HG02884 (cell line): ENCODE data around the gene RYK.
"Not testable (repeated sequence)": the region's sequence is repeated elsewhere in the genome, so short reads cannot be mapped to it uniquely, and the experiment has no call there.

Source experiments
- ATAC-seq: cut with Tn5 transposase; IDR thresholded peaks from one replicate; pipeline ENCODE4 v1.9.1; 2021; ENCODE audit warnings: mild to moderate bottlenecking, moderate library complexity; ENCODE audit not compliant: unreplicated experiment

RYK gene

GRCh38 chr3:134250717-134251220, at the start of gene RYK:
TSS of gene RYK (minus strand) at chr3:134250859. CDS start at chr3:134250654, 205 bp downstream.
- ATAC-seq, result peak; percentile 64

DNA sequence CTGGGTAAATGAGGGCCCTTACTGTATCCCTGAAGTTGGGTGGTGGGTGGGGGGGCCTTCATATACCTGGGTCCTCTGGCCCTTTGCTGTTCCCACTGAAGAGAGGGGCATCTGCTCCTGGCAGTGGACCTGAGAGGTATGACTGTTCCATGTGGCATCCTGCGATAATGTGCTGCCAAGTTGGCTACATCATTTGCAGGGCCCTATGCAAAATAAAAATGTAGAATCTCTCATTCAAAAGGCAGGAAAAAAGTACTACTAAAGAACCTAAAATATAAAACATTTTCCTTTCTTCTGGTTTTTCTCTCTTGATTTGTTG, 49.2 kb upstream of the RYK start:
- ATAC-seq, result no peak

- no peak for ATAC-seq
Measured at GRCh38 chr3:134299185-134299887, 48.7 kb upstream of the RYK start.

- no peak for ATAC-seq
Measured at GRCh38 chr3:134298249-134298648, 47.6 kb upstream of the RYK start.

DNA sequence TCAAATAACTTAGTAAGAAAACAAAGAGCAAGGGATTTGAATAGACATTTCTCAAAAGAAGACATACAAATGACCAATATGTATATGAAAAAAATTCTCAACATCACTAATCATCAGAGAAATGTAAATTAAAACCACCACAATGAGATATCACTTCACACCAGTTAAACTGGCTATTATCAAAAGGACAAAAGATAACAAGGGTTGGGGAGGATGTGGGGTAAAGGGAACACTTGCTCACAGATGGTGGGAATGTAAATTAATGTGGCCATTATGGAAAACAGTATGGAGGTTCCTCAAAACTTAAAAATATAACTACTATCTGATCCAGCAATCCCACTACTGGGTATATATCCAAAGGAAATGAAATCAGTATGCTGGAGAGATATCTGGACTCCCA, 46.0 kb upstream of the RYK start:
- ATAC-seq, result no peak

DNA sequence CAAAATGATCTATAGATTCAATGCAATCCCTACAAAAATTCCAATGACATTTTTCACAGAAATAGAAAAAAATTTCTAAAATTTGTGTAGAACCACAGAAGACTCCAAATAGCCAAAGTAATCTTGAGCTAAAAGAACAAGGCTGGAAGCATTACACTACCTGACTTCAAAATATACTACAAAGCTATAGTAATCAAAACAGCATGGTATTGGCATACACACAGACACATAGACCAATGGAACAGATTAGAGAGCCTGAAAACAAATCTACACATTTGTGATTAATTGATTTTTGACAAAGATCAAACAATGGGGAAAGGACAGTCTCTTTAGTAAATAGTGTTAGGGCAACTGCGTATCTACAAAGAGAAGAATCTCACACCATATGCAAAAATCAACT, 45.3 kb upstream of the RYK start:
- ATAC-seq, result no peak

GRCh38 chr3:134294302-134295280, 43.9 kb upstream of the RYK start:
- ATAC-seq, result peak; percentile 100

- ATAC-seq, result no peak
Measured at GRCh38 chr3:134291319-134292254, 40.9 kb upstream of the RYK start.

GRCh38 chr3:134287512-134287911, 36.9 kb upstream of the RYK start:
- ATAC-seq, result no peak

DNA sequence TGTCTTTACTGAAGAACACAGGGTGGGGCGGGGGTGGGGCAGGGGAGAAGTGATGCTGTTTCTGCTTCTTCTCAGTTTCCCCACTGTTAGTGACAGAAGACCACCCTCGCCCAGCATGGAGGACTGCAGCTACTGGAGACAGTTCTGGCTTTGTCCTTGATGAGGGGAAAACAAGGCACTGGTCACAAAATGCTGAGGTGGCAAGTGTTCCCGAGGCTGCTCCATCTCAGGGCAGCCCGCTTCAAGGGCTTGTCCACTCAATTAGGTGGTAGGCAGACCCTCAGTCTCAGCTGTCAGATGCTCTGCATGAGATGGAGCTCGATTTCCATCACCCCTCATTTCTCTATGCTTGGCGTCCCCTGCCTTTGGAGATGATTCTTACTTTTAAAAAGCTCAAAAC, 33.8 kb upstream of the RYK start:
- ATAC-seq, result no peak

GRCh38 chr3:134282659-134283047, 32.0 kb upstream of the RYK start:
- ATAC-seq, result no peak

DNA sequence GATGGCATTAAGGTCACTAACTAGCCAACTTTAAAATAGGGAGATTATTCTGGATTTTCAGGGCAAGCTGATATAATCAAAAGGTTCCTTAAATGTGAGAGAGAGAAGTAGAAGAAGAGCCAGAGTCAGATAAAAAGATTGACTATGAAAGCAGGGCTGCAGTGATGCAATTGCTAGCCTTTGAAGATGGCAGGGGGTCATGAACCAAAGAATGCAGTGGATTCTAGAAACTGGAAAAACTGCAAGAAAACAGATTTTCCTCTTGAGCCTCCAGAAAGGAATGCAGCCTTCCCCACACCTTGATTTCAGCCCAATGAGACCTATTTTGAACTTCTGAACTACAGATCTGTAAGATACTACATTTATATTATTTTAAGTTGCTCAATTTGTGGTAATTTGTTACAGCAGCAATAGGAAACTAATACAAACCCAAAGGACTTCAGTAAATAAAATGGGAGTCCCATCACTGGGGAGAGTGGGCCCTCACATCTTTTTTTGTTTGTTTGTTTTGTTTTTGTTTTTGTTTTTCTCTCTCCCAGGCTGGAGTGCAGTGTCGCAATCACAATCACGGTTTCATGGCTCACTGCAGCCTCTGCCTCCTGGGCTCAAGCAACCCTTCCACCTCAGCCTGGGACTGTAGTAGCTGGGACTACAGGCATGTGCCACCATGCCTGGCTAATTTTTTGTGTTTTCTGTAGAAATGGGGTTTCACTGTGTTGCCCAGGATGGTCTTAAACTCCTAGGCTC, 31.4 kb upstream of the RYK start:
- ATAC-seq, result no peak

DNA sequence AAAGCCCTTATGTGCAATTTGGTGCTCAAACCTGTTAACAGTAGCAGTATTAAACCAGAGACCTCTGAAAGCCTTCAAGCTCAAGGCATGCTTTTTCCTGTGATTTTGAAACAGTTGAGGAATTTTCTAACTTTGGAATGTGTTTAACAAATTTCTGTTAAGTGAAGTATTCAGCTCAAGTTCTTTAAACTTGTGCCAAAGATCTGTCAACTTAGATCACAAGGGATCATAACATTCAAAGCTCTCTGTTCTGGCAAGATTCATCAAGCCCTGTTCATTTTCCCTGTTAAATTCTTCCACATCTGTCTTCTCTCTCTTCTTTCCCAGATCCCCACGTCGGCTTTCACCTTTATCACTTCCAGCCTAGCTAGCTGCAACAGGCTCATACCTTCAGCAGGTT, 28.8 kb upstream of the RYK start:
- ATAC-seq, result no peak

- ATAC-seq, result no peak
Measured at GRCh38 chr3:134277066-134277660, 26.5 kb upstream of the RYK start.

DNA sequence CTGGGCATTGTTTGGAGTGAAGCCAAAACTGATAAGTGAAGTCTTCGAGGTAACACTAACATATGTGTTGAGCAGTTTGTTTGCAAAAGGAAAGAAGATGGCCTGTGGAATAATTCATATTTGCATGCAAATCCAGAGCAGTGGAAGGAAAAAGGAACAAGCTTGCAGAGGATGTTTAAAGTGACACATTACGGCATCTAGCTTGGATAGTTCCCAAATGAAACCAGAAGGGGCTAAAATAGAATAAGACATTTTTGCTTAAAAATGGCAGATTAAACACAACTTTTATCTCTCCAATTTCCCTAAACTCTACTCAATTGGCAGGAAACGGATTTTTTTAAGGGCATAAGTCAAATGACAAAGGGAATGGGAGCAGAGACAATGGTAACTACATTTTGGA, 25.4 kb upstream of the RYK start:
- ATAC-seq, result no peak

GRCh38 chr3:134275110-134275509, 24.5 kb upstream of the RYK start:
- not testable (repeated sequence) for ATAC-seq

- no peak for ATAC-seq
Measured at GRCh38 chr3:134274571-134274970, 23.9 kb upstream of the RYK start.

- ATAC-seq, result no peak
Measured at GRCh38 chr3:134267996-134268395, 17.3 kb upstream of the RYK start.

GRCh38 chr3:134260987-134261386, 10.3 kb upstream of the RYK start:
- no peak for ATAC-seq
